ENCODE data around the gene ABHD12B.
"Not testable (repeated sequence)": the region's sequence is repeated elsewhere in the genome, so short reads cannot be mapped to it uniquely, and the experiment has no call there.

ABHD12B gene

GRCh38 chr14:50874757-50875156 is 2.9 kb downstream of the ABHD12B start:
- no peaks in the 10 kb centered on the region for H3K9me3 ChIP-seq (ENCODE audit: insufficient read depth, low read length)
- no peak for DNase-seq (ENCODE audit: low read depth, low spot score)
- no peak overlapping the region for H3K4me3 ChIP-seq (ENCODE audit: insufficient read length, low read depth)
- H3K4me1 ChIP-seq (ENCODE audit: insufficient read depth, insufficient read length) = no peaks in the 10 kb centered on the region
- no peaks in the 10 kb centered on the region for H3K36me3 ChIP-seq (ENCODE audit: insufficient read depth, insufficient read length, low read length)
- TF ChIP-seq SUZ12 (IDR thresholded peaks at IDR 0.05; ENCODE audit: extremely low read depth, insufficient read depth, insufficient read length) (no peak), YY1 (IDR thresholded peaks at IDR 0.05; ENCODE audit: insufficient read depth, insufficient read length) (no peak), ZNF274 (IDR thresholded peaks at IDR 0.05; ENCODE audit: low read depth, low read length) (no peak)
- H3K9ac ChIP-seq (ENCODE audit: insufficient read length, low read depth) = no peak overlapping the region
- H3K27me3 ChIP-seq (ENCODE audit: insufficient read depth, insufficient read length) = peaks cover 31% of the 10 kb centered on the region

GRCh38 chr14:50875359-50876070 is 3.7 kb downstream of the ABHD12B start:
- TF ChIP-seq SUZ12 (IDR thresholded peaks at IDR 0.05; ENCODE audit: extremely low read depth, insufficient read depth, insufficient read length) (no peak), YY1 (IDR thresholded peaks at IDR 0.05; ENCODE audit: insufficient read depth, insufficient read length) (no peak), ZNF274 (IDR thresholded peaks at IDR 0.05; ENCODE audit: low read depth, low read length) (no peak)
- Histone ChIP-seq H3K36me3 (ENCODE audit: insufficient read depth, insufficient read length, low read length) (no peaks in the 10 kb centered on the region), H3K9ac (ENCODE audit: insufficient read length, low read depth) (no peak overlapping the region), H3K9me3 (ENCODE audit: insufficient read depth, low read length) (no peaks in the 10 kb centered on the region), H3K4me1 (ENCODE audit: insufficient read depth, insufficient read length) (no peaks in the 10 kb centered on the region), H3K4me3 (ENCODE audit: insufficient read length, low read depth) (no peak overlapping the region), H3K27me3 (ENCODE audit: insufficient read depth, insufficient read length) (peaks cover 31% of the 10 kb centered on the region)
- DNase-seq (ENCODE audit: low read depth, low spot score) = no peak

- Histone ChIP-seq H3K27me3 (ENCODE audit: insufficient read depth, insufficient read length) (no peaks in the 10 kb centered on the region), H3K9me3 (ENCODE audit: insufficient read depth, low read length) (no peaks in the 10 kb centered on the region), H3K4me3 (ENCODE audit: insufficient read length, low read depth) (no peak overlapping the region), H3K36me3 (ENCODE audit: insufficient read depth, insufficient read length, low read length) (no peaks in the 10 kb centered on the region), H3K4me1 (ENCODE audit: insufficient read depth, insufficient read length) (no peaks in the 10 kb centered on the region), H3K9ac (ENCODE audit: insufficient read length, low read depth) (no peak overlapping the region)
- DNase-seq (ENCODE audit: low read depth, low spot score) = no peak
- TF ChIP-seq SUZ12 (IDR thresholded peaks at IDR 0.05; ENCODE audit: extremely low read depth, insufficient read depth, insufficient read length) (no peak), ZNF274 (IDR thresholded peaks at IDR 0.05; ENCODE audit: low read depth, low read length) (no peak), YY1 (IDR thresholded peaks at IDR 0.05; ENCODE audit: insufficient read depth, insufficient read length) (no peak)
Measured at GRCh38 chr14:50882932-50883826, 11.3 kb downstream of the ABHD12B start.

- H3K4me1 ChIP-seq (ENCODE audit: insufficient read depth, insufficient read length) = no peaks in the 10 kb centered on the region
- no peak overlapping the region for H3K4me3 ChIP-seq (ENCODE audit: insufficient read length, low read depth)
- TF ChIP-seq ZNF274 (IDR thresholded peaks at IDR 0.05; ENCODE audit: low read depth, low read length) = no peak
- TF ChIP-seq SUZ12 (IDR thresholded peaks at IDR 0.05; ENCODE audit: extremely low read depth, insufficient read depth, insufficient read length) = no peak
- TF ChIP-seq YY1 (IDR thresholded peaks at IDR 0.05; ENCODE audit: insufficient read depth, insufficient read length) = no peak
- H3K36me3 ChIP-seq (ENCODE audit: insufficient read depth, insufficient read length, low read length) = no peaks in the 10 kb centered on the region
- no peaks in the 10 kb centered on the region for H3K27me3 ChIP-seq (ENCODE audit: insufficient read depth, insufficient read length)
- H3K9me3 ChIP-seq (ENCODE audit: insufficient read depth, low read length) = no peaks in the 10 kb centered on the region
- no peak overlapping the region for H3K9ac ChIP-seq (ENCODE audit: insufficient read length, low read depth)
- DNase-seq (ENCODE audit: low read depth, low spot score) = no peak
Measured at GRCh38 chr14:50883827-50884197, 12.0 kb downstream of the ABHD12B start.

GRCh38 chr14:50887476-50887875 is 15.6 kb downstream of the ABHD12B start:
- TF ChIP-seq YY1 (IDR thresholded peaks at IDR 0.05; ENCODE audit: insufficient read depth, insufficient read length) (no peak), SUZ12 (IDR thresholded peaks at IDR 0.05; ENCODE audit: extremely low read depth, insufficient read depth, insufficient read length) (no peak), ZNF274 (IDR thresholded peaks at IDR 0.05; ENCODE audit: low read depth, low read length) (no peak)
- Histone ChIP-seq H3K36me3 (ENCODE audit: insufficient read depth, insufficient read length, low read length) (no peaks in the 10 kb centered on the region), H3K9me3 (ENCODE audit: insufficient read depth, low read length) (no peaks in the 10 kb centered on the region), H3K27me3 (ENCODE audit: insufficient read depth, insufficient read length) (no peaks in the 10 kb centered on the region), H3K4me1 (ENCODE audit: insufficient read depth, insufficient read length) (no peaks in the 10 kb centered on the region), H3K9ac (ENCODE audit: insufficient read length, low read depth) (no peak overlapping the region), H3K4me3 (ENCODE audit: insufficient read length, low read depth) (no peak overlapping the region)
- no peak for DNase-seq (ENCODE audit: low read depth, low spot score)

- H3K27me3 ChIP-seq (ENCODE audit: insufficient read depth, insufficient read length) = no peaks in the 10 kb centered on the region
- DNase-seq (ENCODE audit: low read depth, low spot score) = peak; percentile 13
- no peak overlapping the region for H3K4me3 ChIP-seq (ENCODE audit: insufficient read length, low read depth)
- TF ChIP-seq YY1 (IDR thresholded peaks at IDR 0.05; ENCODE audit: insufficient read depth, insufficient read length) = no peak
- TF ChIP-seq ZNF274 (IDR thresholded peaks at IDR 0.05; ENCODE audit: low read depth, low read length) = no peak
- no peak for TF ChIP-seq SUZ12 (IDR thresholded peaks at IDR 0.05; ENCODE audit: extremely low read depth, insufficient read depth, insufficient read length)
- H3K9me3 ChIP-seq (ENCODE audit: insufficient read depth, low read length) = no peaks in the 10 kb centered on the region
- H3K36me3 ChIP-seq (ENCODE audit: insufficient read depth, insufficient read length, low read length) = no peaks in the 10 kb centered on the region
- no peak overlapping the region for H3K9ac ChIP-seq (ENCODE audit: insufficient read length, low read depth)
- H3K4me1 ChIP-seq (ENCODE audit: insufficient read depth, insufficient read length) = no peaks in the 10 kb centered on the region
Measured at GRCh38 chr14:50892255-50892654, 20.4 kb downstream of the ABHD12B start.

- not testable (repeated sequence) for H3K9me3 ChIP-seq (ENCODE audit: insufficient read depth, low read length); H3K27me3 ChIP-seq (ENCODE audit: insufficient read depth, insufficient read length); H3K36me3 ChIP-seq (ENCODE audit: insufficient read depth, insufficient read length, low read length); H3K9ac ChIP-seq (ENCODE audit: insufficient read length, low read depth); DNase-seq (ENCODE audit: low read depth, low spot score); H3K4me3 ChIP-seq (ENCODE audit: insufficient read length, low read depth); H3K4me1 ChIP-seq (ENCODE audit: insufficient read depth, insufficient read length)
Measured at GRCh38 chr14:50896421-50896820, 24.6 kb downstream of the ABHD12B start.

- not testable (repeated sequence) for H3K27me3 ChIP-seq (ENCODE audit: insufficient read depth, insufficient read length); H3K9ac ChIP-seq (ENCODE audit: insufficient read length, low read depth)
Measured at GRCh38 chr14:50897005-50897404, 25.2 kb downstream of the ABHD12B start.

More at GRCh38 chr14:50897005-50897404, 25.2 kb downstream of the ABHD12B start:
- not testable (repeated sequence) for H3K36me3 ChIP-seq (ENCODE audit: insufficient read depth, insufficient read length, low read length); H3K4me1 ChIP-seq (ENCODE audit: insufficient read depth, insufficient read length); H3K4me3 ChIP-seq (ENCODE audit: insufficient read length, low read depth); DNase-seq (ENCODE audit: low read depth, low spot score); H3K9me3 ChIP-seq (ENCODE audit: insufficient read depth, low read length)

All from NT2/D1 (cell line).